Esophagus (tissue), 2 donors: ENCODE results near the gene C11orf21. TPM values are rescaled to one million over a fixed set of nuclear protein-coding genes. Genes with fewer than 3 reads are reported as not detected.

Experiments used
- H3K27ac ChIP-seq, 2 donors: one replicate each; pipeline ENCODE4 v1.5.1; 2013; ENCODE audit warnings: low read depth in 2 of 2, mild to moderate bottlenecking in 2 of 2, inconsistent platforms in 1 of 2, low read length in 1 of 2, moderate library complexity in 1 of 2
- H3K27me3 ChIP-seq, 2 donors: one replicate each; pipeline ENCODE4 v1.6.1; 2013; ENCODE audit warnings: low read length in 2 of 2, control low read depth in 1 of 2, mild to moderate bottlenecking in 1 of 2; ENCODE audit not compliant: insufficient read depth in 2 of 2, control insufficient read depth in 1 of 2
- H3K36me3 ChIP-seq, 2 donors: one replicate each; pipeline ENCODE4 v1.6.1; 2013; ENCODE audit warnings: low read length in 1 of 2; ENCODE audit not compliant: control insufficient read depth in 2 of 2, insufficient read depth in 2 of 2
- H3K4me1 ChIP-seq, 2 donors: one replicate each; pipeline ENCODE4 v1.6.1; 2013; ENCODE audit warnings: low read length in 1 of 2; ENCODE audit not compliant: control insufficient read depth in 2 of 2, insufficient read depth in 2 of 2
- H3K4me3 ChIP-seq, 2 donors: one replicate each; pipeline ENCODE4 v1.5.1; 2013; ENCODE audit warnings: low read length in 2 of 2, mild to moderate bottlenecking in 2 of 2, low read depth in 1 of 2, moderate library complexity in 1 of 2
- H3K9me3 ChIP-seq, 2 donors: one replicate each; pipeline ENCODE4 v1.6.1; 2013; ENCODE audit warnings: mild to moderate bottlenecking in 2 of 2, low read depth in 1 of 2, low read length in 1 of 2, moderate library complexity in 1 of 2; ENCODE audit not compliant: control insufficient read depth in 2 of 2, insufficient read depth in 1 of 2
- WGBS, 2 donors: extraction: QIAGEN DNeasy Blood & Tissue Kit; methylation state at CpG; one replicate each; pipeline ENCODE4 v1.1.7; 2013; 5-methylcytosine and 5-hydroxymethylcytosine counted together
- polyA plus RNA-seq, 2 donors: library from polyadenylated mRNA; stranded (reverse); fragments of 200-250 nt; gene quantifications; one replicate each; pipeline ENCODE4 v1.2.3, GENCODE V29; 2013
- donor health status: healthy with polysubstance abuse.
- donor health status: Bipolar disorder and iron deficiency.

Gene C11orf21
- polyA plus RNA-seq, 2 donors, result 0.42 to 0.45 TPM

GRCh38 chr11:2298795-2299761 lies 2.6 kb downstream of the C11orf21 start:
- Histone ChIP-seq H3K27ac (no peak overlapping the region), H3K27me3 (no peaks in the 10 kb centered on the region), H3K36me3 (no peaks in the 10 kb centered on the region), H3K9me3 (no peaks in the 10 kb centered on the region), H3K4me3 (no peak overlapping the region), H3K4me1 (no peaks in the 10 kb centered on the region)
- 51 to 66% methylated on average over 18 of the region's 18 CpGs for WGBS, 2 donors

GRCh38 chr11:2298131-2298794 lies 3.5 kb downstream of the C11orf21 start:
- H3K9me3 ChIP-seq, result no peaks in the 10 kb centered on the region
- 80 to 89% methylated on average over 14 of the region's 14 CpGs for WGBS, 2 donors
- H3K4me1 ChIP-seq, result no peaks in the 10 kb centered on the region

GRCh38 chr11:2297623-2298030 lies 4.1 kb downstream of the C11orf21 start:
- H3K4me1 ChIP-seq, result no peaks in the 10 kb centered on the region
- WGBS, 2 donors, result 36 to 50% methylated on average over 1 of the region's 1 CpG
- H3K27me3 ChIP-seq, result no peaks in the 10 kb centered on the region
- no peak overlapping the region for H3K4me3 ChIP-seq
- no peaks in the 10 kb centered on the region for H3K9me3 ChIP-seq
- no peaks in the 10 kb centered on the region for H3K36me3 ChIP-seq
- H3K27ac ChIP-seq, result no peak overlapping the region

More at GRCh38 chr11:2298131-2298794, 3.5 kb downstream of the C11orf21 start:
- Histone ChIP-seq H3K4me3 (no peak overlapping the region), H3K36me3 (no peaks in the 10 kb centered on the region), H3K27ac (no peak overlapping the region), H3K27me3 (no peaks in the 10 kb centered on the region)

- H3K27me3 ChIP-seq, result no peaks in the 10 kb centered on the region
- no peaks in the 10 kb centered on the region for H3K4me1 ChIP-seq
- 90 to 94% methylated on average over 13 of the region's 13 CpGs for WGBS, 2 donors
- no peak overlapping the region for H3K27ac ChIP-seq
- no peaks in the 10 kb centered on the region for H3K9me3 ChIP-seq
- no peak overlapping the region for H3K4me3 ChIP-seq
- H3K36me3 ChIP-seq, result no peaks in the 10 kb centered on the region
Observed at GRCh38 chr11:2296913-2297622, 4.7 kb downstream of the C11orf21 start.

GRCh38 chr11:2295971-2296912 lies 5.5 kb downstream of the C11orf21 start:
- H3K4me3 ChIP-seq, result no peak overlapping the region
- 86 to 88% methylated on average over 17 of the region's 17 CpGs for WGBS, 2 donors
- H3K36me3 ChIP-seq, result no peaks in the 10 kb centered on the region
- H3K9me3 ChIP-seq, result no peaks in the 10 kb centered on the region
- no peaks in the 10 kb centered on the region for H3K4me1 ChIP-seq
- no peak overlapping the region for H3K27ac ChIP-seq
- H3K27me3 ChIP-seq, result no peaks in the 10 kb centered on the region

- no peak overlapping the region for H3K27ac ChIP-seq
- no peaks in the 10 kb centered on the region for H3K36me3 ChIP-seq
- H3K4me3 ChIP-seq, result no peak overlapping the region
- no peaks in the 10 kb centered on the region for H3K9me3 ChIP-seq
- H3K4me1 ChIP-seq, result no peaks in the 10 kb centered on the region
- 84% methylated on average over 8 of the region's 8 CpGs for WGBS, 2 donors
- H3K27me3 ChIP-seq, result no peaks in the 10 kb centered on the region
Observed at GRCh38 chr11:2294926-2295290, 6.8 kb downstream of the C11orf21 start.

GRCh38 chr11:2293984-2294925 lies 7.5 kb downstream of the C11orf21 start:
- H3K4me1 ChIP-seq, result no peaks in the 10 kb centered on the region
- no peak overlapping the region for H3K27ac ChIP-seq
- no peak overlapping the region for H3K4me3 ChIP-seq
- no peaks in the 10 kb centered on the region for H3K9me3 ChIP-seq
- no peaks in the 10 kb centered on the region for H3K27me3 ChIP-seq
- no peaks in the 10 kb centered on the region for H3K36me3 ChIP-seq
- WGBS, 2 donors, result 80 to 83% methylated on average over 26 to 27 of the region's 27 CpGs

- Histone ChIP-seq H3K4me1 (no peaks in the 10 kb centered on the region), H3K9me3 (peaks cover 0 to 3% of the 10 kb centered on the region in 2 donors), H3K27me3 (no peaks in the 10 kb centered on the region), H3K4me3 (no peak overlapping the region), H3K36me3 (no peaks in the 10 kb centered on the region), H3K27ac (no peak overlapping the region)
- 87 to 88% methylated on average over 20 of the region's 20 CpGs for WGBS, 2 donors
Observed at GRCh38 chr11:2293531-2293971, 8.2 kb downstream of the C11orf21 start.
